ENCODE results near the gene SYN1. TPM values are rescaled to one million over a fixed set of nuclear protein-coding genes. Genes with fewer than 3 reads are reported as not detected.

SYN1 gene
- total RNA-seq, 1 donor from 2014 or later: 2.2 TPM

- H3K4me3 ChIP-seq (ENCODE audit: insufficient read depth, low read depth, low read length): no peak overlapping the region
- DNase-seq (ENCODE audit: low read depth) (peak; percentile 66), FAIRE-seq (peak; percentile 91)
- no peaks in the 10 kb centered on the region for H3K36me3 ChIP-seq (ENCODE audit: insufficient read depth, low read length)
- H3K79me2 ChIP-seq (ENCODE audit: insufficient read depth, low read length): peaks cover 24% of the 10 kb centered on the region
- H3K9ac ChIP-seq (ENCODE audit: low read length): peak overlapping the region; percentile 27
- peak overlapping the region; percentile 65 for H3K4me2 ChIP-seq (ENCODE audit: low read length)
- peaks cover 26% of the 10 kb centered on the region for H3K4me1 ChIP-seq (ENCODE audit: insufficient read depth, low read length)
- H3K9me3 Mint-ChIP-seq (ENCODE audit: unreplicated experiment): no peaks in the 10 kb centered on the region
- no peaks in the 10 kb centered on the region for H3K9me3 ChIP-seq (ENCODE audit: insufficient read depth, low read depth, low read length)
- TF ChIP-seq CTCF (IDR thresholded peaks at IDR 0.05; ENCODE audit: insufficient read depth, low read depth, low read length) (no peak), EZH2 (IDR thresholded peaks at IDR 0.05; ENCODE audit: insufficient read depth, low read length) (no peak)
- H3K27ac Mint-ChIP-seq (ENCODE audit: unreplicated experiment): no peak overlapping the region
- H3K27me3 ChIP-seq (ENCODE audit: insufficient read depth, low read length): no peaks in the 10 kb centered on the region
- H3K36me3 Mint-ChIP-seq (ENCODE audit: low read depth, unreplicated experiment): no peaks in the 10 kb centered on the region
- H4K20me1 ChIP-seq (ENCODE audit: insufficient read depth, low read length): peaks cover 15% of the 10 kb centered on the region
- H2AFZ ChIP-seq (ENCODE audit: low read depth, low read length): no peak overlapping the region
- H3K4me3 Mint-ChIP-seq (ENCODE audit: unreplicated experiment): no peak overlapping the region
- H3K27me3 Mint-ChIP-seq (ENCODE audit: low read depth, unreplicated experiment): no peaks in the 10 kb centered on the region
- peak overlapping the region; percentile 25 for H3K27ac ChIP-seq (ENCODE audit: low read depth, low read length)
- H3K4me1 Mint-ChIP-seq (ENCODE audit: low read depth, unreplicated experiment): peaks cover 24% of the 10 kb centered on the region
These were observed 40.1 kb downstream of the SYN1 start for GRCh38 chrX:47579537-47579936.

GRCh38 chrX:47578692-47579091 lies 41.0 kb downstream of the SYN1 start:
- no peaks in the 10 kb centered on the region for H3K9me3 Mint-ChIP-seq (ENCODE audit: unreplicated experiment)
- no peak for DNase-seq (ENCODE audit: low read depth)
- H3K27ac Mint-ChIP-seq (ENCODE audit: unreplicated experiment): no peak overlapping the region
- Histone ChIP-seq H3K9ac (ENCODE audit: low read length) (peak overlapping the region; percentile 27), H2AFZ (ENCODE audit: low read depth, low read length) (no peak overlapping the region), H4K20me1 (ENCODE audit: insufficient read depth, low read length) (peaks cover 7% of the 10 kb centered on the region), H3K27me3 (ENCODE audit: insufficient read depth, low read length) (no peaks in the 10 kb centered on the region), H3K36me3 (ENCODE audit: insufficient read depth, low read length) (no peaks in the 10 kb centered on the region), H3K27ac (ENCODE audit: low read depth, low read length) (no peak overlapping the region), H3K9me3 (ENCODE audit: insufficient read depth, low read depth, low read length) (no peaks in the 10 kb centered on the region), H3K79me2 (ENCODE audit: insufficient read depth, low read length) (peaks cover 16% of the 10 kb centered on the region), H3K4me2 (ENCODE audit: low read length) (peak overlapping the region; percentile 65), H3K4me3 (ENCODE audit: insufficient read depth, low read depth, low read length) (no peak overlapping the region), H3K4me1 (ENCODE audit: insufficient read depth, low read length) (peaks cover 23% of the 10 kb centered on the region)
- no peak for TF ChIP-seq CTCF (IDR thresholded peaks at IDR 0.05; ENCODE audit: insufficient read depth, low read depth, low read length)
- no peak for TF ChIP-seq EZH2 (IDR thresholded peaks at IDR 0.05; ENCODE audit: insufficient read depth, low read length)
- no peak overlapping the region for H3K4me3 Mint-ChIP-seq (ENCODE audit: unreplicated experiment)
- peaks cover 21% of the 10 kb centered on the region for H3K4me1 Mint-ChIP-seq (ENCODE audit: low read depth, unreplicated experiment)
- no peaks in the 10 kb centered on the region for H3K27me3 Mint-ChIP-seq (ENCODE audit: low read depth, unreplicated experiment)
- no peaks in the 10 kb centered on the region for H3K36me3 Mint-ChIP-seq (ENCODE audit: low read depth, unreplicated experiment)
- FAIRE-seq: peak; percentile 47

- Histone ChIP-seq H3K9me3 (ENCODE audit: insufficient read depth, low read depth, low read length) (no peaks in the 10 kb centered on the region), H3K27me3 (ENCODE audit: insufficient read depth, low read length) (no peaks in the 10 kb centered on the region), H3K9ac (ENCODE audit: low read length) (no peak overlapping the region), H2AFZ (ENCODE audit: low read depth, low read length) (no peak overlapping the region), H3K79me2 (ENCODE audit: insufficient read depth, low read length) (peaks cover 8% of the 10 kb centered on the region), H3K36me3 (ENCODE audit: insufficient read depth, low read length) (no peaks in the 10 kb centered on the region), H3K4me3 (ENCODE audit: insufficient read depth, low read depth, low read length) (no peak overlapping the region), H3K4me1 (ENCODE audit: insufficient read depth, low read length) (peaks cover 18% of the 10 kb centered on the region), H3K4me2 (ENCODE audit: low read length) (no peak overlapping the region), H4K20me1 (ENCODE audit: insufficient read depth, low read length) (no peaks in the 10 kb centered on the region), H3K27ac (ENCODE audit: low read depth, low read length) (no peak overlapping the region)
- Mint-ChIP-seq H3K27ac (ENCODE audit: unreplicated experiment) (peak overlapping the region; percentile 2), H3K27me3 (ENCODE audit: low read depth, unreplicated experiment) (no peaks in the 10 kb centered on the region), H3K9me3 (ENCODE audit: unreplicated experiment) (no peaks in the 10 kb centered on the region), H3K4me3 (ENCODE audit: unreplicated experiment) (no peak overlapping the region), H3K36me3 (ENCODE audit: low read depth, unreplicated experiment) (peaks cover 2% of the 10 kb centered on the region), H3K4me1 (ENCODE audit: low read depth, unreplicated experiment) (peaks cover 24% of the 10 kb centered on the region)
- no peak for TF ChIP-seq CTCF (IDR thresholded peaks at IDR 0.05; ENCODE audit: insufficient read depth, low read depth, low read length)
- TF ChIP-seq EZH2 (IDR thresholded peaks at IDR 0.05; ENCODE audit: insufficient read depth, low read length): no peak
- FAIRE-seq (peak; percentile 45), DNase-seq (ENCODE audit: low read depth) (no peak)
These were observed 41.8 kb downstream of the SYN1 start for GRCh38 chrX:47577901-47578300.
